ENCODE data around the gene SLC5A10.

DNA sequence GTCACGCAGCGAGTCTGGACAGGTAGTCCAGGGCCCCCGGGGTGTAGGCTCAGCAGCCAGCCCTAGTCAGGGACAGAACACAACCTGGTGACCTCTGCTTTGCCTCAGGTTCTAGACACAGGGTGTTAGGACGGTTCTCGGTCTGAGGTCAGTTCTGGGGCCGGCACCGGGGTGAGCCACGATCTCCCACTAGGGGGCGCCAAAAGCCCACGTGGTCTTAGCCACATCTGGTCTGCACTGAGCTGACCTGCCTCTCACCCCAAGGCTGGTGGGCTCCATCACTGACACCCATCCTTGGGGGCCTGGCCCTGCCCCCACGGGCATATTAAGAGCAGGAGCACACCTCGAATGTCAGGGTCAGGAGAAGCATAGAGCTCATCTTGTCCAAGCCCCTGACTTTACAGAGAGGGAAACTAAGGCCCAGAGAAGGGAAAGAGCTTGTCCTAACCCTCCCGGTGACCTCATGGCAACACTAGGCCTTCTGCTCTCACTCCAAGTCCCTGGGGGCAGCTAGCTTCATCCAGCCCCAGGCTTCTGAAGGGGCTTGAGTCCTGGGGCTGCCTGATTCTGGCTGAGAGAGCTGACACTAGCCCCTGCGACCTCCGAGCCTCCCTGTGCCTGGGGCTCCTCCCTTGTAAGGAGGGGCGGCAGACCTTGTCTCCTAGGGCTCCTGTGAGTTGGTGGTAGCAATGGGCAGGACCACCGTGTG lies 9.0 kb downstream of the SLC5A10 start:
- TF ChIP-seq CTCF (IDR thresholded peaks at IDR 0.05 in 8 of 11, conservative IDR thresholded peaks at IDR 0.05 in 3 of 11) (peak; percentile 88 to 98 (median 92)), POLR2AphosphoS5 (IDR thresholded peaks at IDR 0.05) (peak in 1 of 3 donors; percentile 58), POLR2A (IDR thresholded peaks at IDR 0.05) (no peak)
